HEK293 (cell line): ENCODE measurements around the gene NDUFB6.

Experiments
- CTCF ChIA-PET: fragments of 350-600 bp; formaldehyde crosslinking; extraction: SDS; loops from one replicate; lab custom pipeline; 2021; ENCODE audit warnings: antibody characterized with exemption; lab: Yijun Ruan, JAX
- POLR2A ChIA-PET: fragments of 300-600 bp; formaldehyde crosslinking; extraction: SDS; loops from one replicate; lab custom pipeline; 2020; ENCODE audit warnings: antibody characterized with exemption, inconsistent platforms; lab: Yijun Ruan, JAX
- H3K27ac ChIP-seq: fragments of 200-500 bp; sonication (Bioruptor generic); 2 replicates; pipeline ENCODE4 v1.5.1; 2014; ENCODE audit warnings: low read depth, low read length, control low read depth, inconsistent platforms; ENCODE audit errors: extremely low read depth
- H3K36me3 ChIP-seq, 2 experiments: fragments of 200-500 bp in 1 of 2; sonication (Bioruptor generic) in 1 of 2; 1 replicate in 1 of 2; 2 replicates in 1 of 2; pipeline ENCODE4 v1.5.1; 2014 to 2017; ENCODE audit warnings: inconsistent platforms in 2 of 2, low read length in 2 of 2; ENCODE audit not compliant: control insufficient read depth in 2 of 2, insufficient read depth in 1 of 2
- H3K4me1 ChIP-seq: fragments of 200-500 bp; sonication (Bioruptor generic); 2 replicates; pipeline ENCODE4 v1.5.1; 2014; ENCODE audit warnings: mild to moderate bottlenecking, low read length, inconsistent platforms; ENCODE audit not compliant: control insufficient read depth, insufficient read depth
- H3K4me3 ChIP-seq: 2 replicates; pipeline ENCODE4 v1.5.1; 2011; ENCODE audit warnings: low read depth, mild to moderate bottlenecking, control low read depth, low read length, moderate library complexity
- H3K9me3 ChIP-seq: fragments of 200-500 bp; sonication (Bioruptor generic); 2 replicates; pipeline ENCODE4 v1.5.1; 2014; ENCODE audit warnings: low read depth, low read length, inconsistent platforms; ENCODE audit not compliant: control insufficient read depth, insufficient read depth
- BCL11B ChIP-seq: fragments of 450-650 bp; formaldehyde crosslinking; IDR thresholded peaks from 2 replicates; pipeline ENCODE4 v1.5.1; 2016; ENCODE audit warnings: low read depth, missing biosample characterization, missing genetic modification characterization
- HOXD13 ChIP-seq: sonication (generic); formaldehyde crosslinking; IDR thresholded peaks from 2 replicates; pipeline ENCODE4 v1.8.0; 2022; ENCODE audit warnings: missing genetic modification reagents, borderline replicate concordance
- IKZF3 ChIP-seq: fragments of 450-650 bp; IDR thresholded peaks from 2 replicates; pipeline ENCODE4 v1.5.0; 2018; ENCODE audit warnings: missing biosample characterization, mild to moderate bottlenecking, missing genetic modification characterization, moderate library complexity
- OSR2 ChIP-seq: fragments of 450-650 bp; formaldehyde crosslinking; IDR thresholded peaks from 2 replicates; pipeline ENCODE4 v1.5.1; 2016; ENCODE audit warnings: missing biosample characterization, missing genetic modification characterization
- PRDM1 ChIP-seq: fragments of 450-650 bp; formaldehyde crosslinking; IDR thresholded peaks from 2 replicates; pipeline ENCODE4; 2016; ENCODE audit warnings: missing biosample characterization, missing genetic modification characterization
- SCRT2 ChIP-seq: fragments of 450-650 bp; formaldehyde crosslinking; IDR thresholded peaks from 2 replicates; pipeline ENCODE4 v1.5.1; 2016; ENCODE audit warnings: missing biosample characterization, missing genetic modification characterization
- SP2 ChIP-seq: fragments of 450-650 bp; formaldehyde crosslinking; IDR thresholded peaks from 2 replicates; pipeline ENCODE4 v1.5.1; 2016; ENCODE audit warnings: missing biosample characterization, missing genetic modification characterization
- SP3 ChIP-seq: fragments of 450-650 bp; formaldehyde crosslinking; IDR thresholded peaks from 2 replicates; pipeline ENCODE4 v1.5.1; 2016; ENCODE audit warnings: missing biosample characterization, missing genetic modification characterization
- ZNF146 ChIP-seq: fragments of 450-650 bp; formaldehyde crosslinking; IDR thresholded peaks from 2 replicates; pipeline ENCODE4 v1.5.1; 2016; ENCODE audit warnings: missing biosample characterization, missing genetic modification characterization
- ZNF155 ChIP-seq: fragments of 450-650 bp; formaldehyde crosslinking; IDR thresholded peaks from 2 replicates; pipeline ENCODE4 v1.5.1; 2016; ENCODE audit warnings: missing biosample characterization, missing genetic modification characterization
- ZNF202 ChIP-seq: fragments of 450-650 bp; formaldehyde crosslinking; IDR thresholded peaks from 2 replicates; pipeline ENCODE4 v1.5.1; 2016; ENCODE audit warnings: missing biosample characterization, missing genetic modification characterization, borderline replicate concordance
- ZNF274 ChIP-seq, 2 experiments: fragments of 200-500 bp in 1 of 2; fragments of 450-650 bp in 1 of 2; sonication (Bioruptor generic) in 1 of 2; formaldehyde crosslinking in 1 of 2; IDR thresholded peaks; 2 replicates each; pipeline versions ENCODE4 v1.5.1 to v1.6.1; 2014 to 2016; ENCODE audit warnings: borderline replicate concordance in 1 of 2, inconsistent platforms in 1 of 2, low read length in 1 of 2, missing biosample characterization in 1 of 2, missing genetic modification characterization in 1 of 2
- ZNF280D ChIP-seq: fragments of 450-650 bp; formaldehyde crosslinking; IDR thresholded peaks from 2 replicates; pipeline ENCODE4 v1.5.1; 2016; ENCODE audit warnings: missing biosample characterization, missing genetic modification characterization
- ZNF785 ChIP-seq: fragments of 450-650 bp; formaldehyde crosslinking; IDR thresholded peaks from 2 replicates; pipeline ENCODE4 v1.5.1; 2016; ENCODE audit warnings: missing biosample characterization, missing genetic modification characterization

Gene NDUFB6

GRCh38 chr9:32503008-32503407 is 70.0 kb downstream of the NDUFB6 start:
- TF ChIP-seq ZNF274 (IDR thresholded peaks at IDR 0.05; ENCODE audit: low read length) (no peak), ZNF274 (tag by site-specific recombination; IDR thresholded peaks at IDR 0.05; ENCODE audit: borderline replicate concordance) (no peak), ZNF280D (tag by site-specific recombination) (no peak), SCRT2 (tag by site-specific recombination) (no peak), SP2 (tag by site-specific recombination) (no peak), IKZF3 (tag by site-specific recombination) (no peak), ZNF155 (tag by site-specific recombination) (no peak), HOXD13 (CRISPR knock-in tag) (no peak), ZNF146 (tag by site-specific recombination) (no peak), ZNF785 (no peak), BCL11B (tag by site-specific recombination) (no peak), SP3 (tag by site-specific recombination) (no peak), OSR2 (tag by site-specific recombination) (no peak), PRDM1 (no peak), ZNF202 (no peak)
- TF ChIP-seq, all 188 proteins: peak for 0
- ChIA-PET POLR2A (no interaction called here), CTCF (interaction anchor here (1.1 kb wide), 1 partner anchor 124 kb away, joined by 3 read pairs; no protein-coding TSS in a partner anchor)
- Histone ChIP-seq H3K4me1 (no peaks in the 10 kb centered on the region), H3K36me3 (peaks cover 0 to 2% of the 10 kb centered on the region in 2 experiments; a peak in 1 of 3 replicates), H3K4me3 (no peak overlapping the region), H3K9me3 (no peaks in the 10 kb centered on the region), H3K27ac (no peak overlapping the region)
